PC-3 (cell line): ENCODE results near the gene SORD.
"Not testable (repeated sequence)": the region's sequence is repeated elsewhere in the genome, so short reads cannot be mapped to it uniquely, and the experiment has no call there.

Experiments
- CTCF ChIP-seq: fragments of 300-600 bp; sonication (generic); conservative IDR thresholded peaks from 2 replicates; pipeline ENCODE4 v1.5.1; 2017; ENCODE audit warnings: antibody characterized with exemption, low read depth, mild to moderate bottlenecking, low read length
- EZH2 ChIP-seq: fragments of 300-600 bp; sonication (generic); IDR thresholded peaks from one replicate; pipeline ENCODE4 v1.6.1; 2017; ENCODE audit warnings: antibody characterized with exemption, mild to moderate bottlenecking, low read length; ENCODE audit not compliant: unreplicated experiment

DNA sequence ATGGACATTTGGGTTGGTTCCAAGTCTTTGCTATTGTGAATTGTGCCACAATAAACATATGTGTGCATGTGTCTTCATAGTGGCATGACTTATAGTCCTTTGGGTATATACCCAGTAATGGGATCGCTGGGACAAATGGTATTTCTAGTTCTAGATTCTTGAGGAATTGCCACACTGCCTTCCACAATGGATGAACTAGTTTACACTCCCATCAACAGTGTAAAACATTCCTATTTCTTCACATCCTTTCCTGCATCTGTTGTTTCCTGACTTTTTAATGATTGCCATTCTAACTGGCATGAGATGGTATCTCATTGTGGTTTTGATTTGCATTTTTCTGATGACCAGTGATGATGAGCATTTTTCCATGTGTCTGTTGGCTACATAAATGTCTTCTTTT is 7.9 kb upstream of the SORD start:
- TF ChIP-seq CTCF, EZH2: not testable (repeated sequence)
